Parathyroid adenoma (tissue), 2 donors: ENCODE measurements around the gene SMG6.

Experiments
- H2AFZ ChIP-seq: fragments of 300-600 bp; sonication (generic); one replicate; pipeline ENCODE4 v1.7.0; 2017; ENCODE audit warnings: antibody characterized with exemption, mild to moderate bottlenecking
- H3K27ac ChIP-seq: fragments of 300-600 bp; sonication (generic); one replicate; pipeline ENCODE4 v1.7.0; 2017
- H3K27me3 ChIP-seq: fragments of 300-600 bp; sonication (generic); one replicate; pipeline ENCODE4 v1.7.0; 2017; ENCODE audit warnings: low read length; ENCODE audit not compliant: control insufficient read depth, insufficient read depth
- H3K36me3 ChIP-seq: fragments of 300-600 bp; sonication (generic); one replicate; pipeline ENCODE4 v1.7.0; 2017; ENCODE audit warnings: low read length; ENCODE audit not compliant: control insufficient read depth, insufficient read depth
- H3K4me1 ChIP-seq: fragments of 300-600 bp; sonication (generic); one replicate; pipeline ENCODE4 v1.7.0; 2017; ENCODE audit warnings: control low read depth
- H3K4me2 ChIP-seq: fragments of 300-600 bp; sonication (generic); one replicate; pipeline ENCODE4 v1.7.0; 2017; ENCODE audit warnings: low read length
- H3K4me3 ChIP-seq: fragments of 300-600 bp; sonication (generic); one replicate; pipeline ENCODE4 v1.7.0; 2017; ENCODE audit warnings: low read depth, low read length
- H3K79me2 ChIP-seq: fragments of 300-600 bp; sonication (generic); one replicate; pipeline ENCODE4 v1.7.0; 2017; ENCODE audit warnings: control low read depth
- H3K9ac ChIP-seq: fragments of 300-600 bp; sonication (generic); one replicate; pipeline ENCODE4 v1.7.0; 2017; ENCODE audit warnings: mild to moderate bottlenecking
- H3K9me3 ChIP-seq: fragments of 300-600 bp; sonication (generic); one replicate; pipeline ENCODE4 v1.7.0; 2017; ENCODE audit warnings: low read length; ENCODE audit not compliant: control insufficient read depth
- CTCF ChIP-seq: fragments of 300-600 bp; sonication (generic); IDR thresholded peaks from one replicate; pipeline ENCODE4 v1.7.0; 2017; ENCODE audit warnings: antibody characterized with exemption, mild to moderate bottlenecking
- donor health status: primary hyperparathyroidism.

The SMG6 gene

GRCh38 chr17:2061441-2061958 lies 242.1 kb downstream of the SMG6 start:
- H3K9ac ChIP-seq, result no peak overlapping the region
- H3K4me2 ChIP-seq, result no peak overlapping the region
- H3K27me3 ChIP-seq, result no peaks in the 10 kb centered on the region
- TF ChIP-seq CTCF, result no peak
- no peak overlapping the region for H2AFZ ChIP-seq
- H3K79me2 ChIP-seq, result no peaks in the 10 kb centered on the region
- H3K27ac ChIP-seq, result no peak overlapping the region
- H3K9me3 ChIP-seq, result no peaks in the 10 kb centered on the region
- no peaks in the 10 kb centered on the region for H3K36me3 ChIP-seq
- H3K4me1 ChIP-seq, result no peaks in the 10 kb centered on the region
- H3K4me3 ChIP-seq, result no peak overlapping the region

DNA sequence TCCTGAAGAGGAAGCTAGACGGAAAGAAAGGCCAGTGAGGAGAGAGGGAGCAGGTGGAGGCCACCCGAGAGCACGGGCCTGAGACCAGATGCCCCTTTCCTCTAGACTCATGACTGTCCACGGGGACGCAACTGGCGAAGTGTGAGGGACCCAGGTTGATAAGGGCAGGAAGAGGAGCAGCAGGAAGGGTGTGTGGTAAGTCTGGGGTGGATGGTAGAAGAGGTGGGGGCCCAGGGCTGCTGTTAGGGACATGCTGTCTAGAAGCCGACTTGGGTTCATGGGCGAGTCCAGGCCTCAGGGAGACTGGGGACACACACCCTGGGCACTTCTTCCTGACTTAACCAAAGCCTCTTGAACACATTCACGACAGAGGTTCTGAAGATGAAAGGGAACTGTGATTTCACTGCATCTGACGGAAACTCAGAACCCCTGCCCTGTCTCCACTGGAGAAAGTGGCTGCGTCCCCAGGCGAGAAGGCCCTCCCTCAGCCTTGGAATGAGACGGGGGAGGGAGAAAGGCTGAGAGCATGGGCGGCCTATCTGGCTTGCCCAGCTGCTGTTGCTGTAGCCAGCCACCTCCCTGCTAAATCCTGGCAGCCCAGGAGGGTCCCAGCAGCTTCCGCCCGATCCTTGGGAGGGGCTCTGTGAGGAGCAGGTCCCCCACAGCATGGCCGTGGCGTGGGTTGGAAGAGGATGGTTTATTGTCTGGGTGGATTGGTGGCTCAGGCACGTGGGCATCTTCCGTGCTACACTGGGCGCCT lies 242.7 kb downstream of the SMG6 start:
- H3K36me3 ChIP-seq, result no peaks in the 10 kb centered on the region
- TF ChIP-seq CTCF, result no peak
- H3K27me3 ChIP-seq, result no peaks in the 10 kb centered on the region
- no peak overlapping the region for H2AFZ ChIP-seq
- peak overlapping the region; percentile 15 for H3K27ac ChIP-seq
- no peak overlapping the region for H3K9ac ChIP-seq
- no peaks in the 10 kb centered on the region for H3K79me2 ChIP-seq
- no peak overlapping the region for H3K4me2 ChIP-seq
- H3K9me3 ChIP-seq, result no peaks in the 10 kb centered on the region
- H3K4me1 ChIP-seq, result no peaks in the 10 kb centered on the region
- H3K4me3 ChIP-seq, result no peak overlapping the region

DNA sequence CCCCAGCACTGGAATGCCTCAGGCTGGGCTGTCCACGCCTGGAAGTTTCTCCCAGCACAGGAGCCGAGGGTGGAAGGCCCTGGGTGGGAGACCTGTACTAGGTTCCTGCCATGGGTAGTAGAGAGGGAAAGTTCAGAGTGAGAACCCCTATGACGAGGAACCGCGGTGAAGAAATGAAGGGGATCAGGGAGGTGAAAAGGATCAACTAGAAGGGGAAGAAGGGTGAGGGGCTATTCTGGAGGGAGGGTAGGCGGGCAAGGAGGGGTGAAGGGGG lies 243.3 kb downstream of the SMG6 start:
- H3K9ac ChIP-seq, result no peak overlapping the region
- TF ChIP-seq CTCF, result no peak
- H3K79me2 ChIP-seq, result no peaks in the 10 kb centered on the region
- H3K4me2 ChIP-seq, result no peak overlapping the region
- H3K27me3 ChIP-seq, result no peaks in the 10 kb centered on the region
- H3K27ac ChIP-seq, result peak overlapping the region; percentile 15
- no peak overlapping the region for H3K4me3 ChIP-seq
- peaks cover under 1% of the 10 kb centered on the region for H3K4me1 ChIP-seq
- no peaks in the 10 kb centered on the region for H3K36me3 ChIP-seq
- H2AFZ ChIP-seq, result no peak overlapping the region
- no peaks in the 10 kb centered on the region for H3K9me3 ChIP-seq

- H3K36me3 ChIP-seq, result no peaks in the 10 kb centered on the region
- no peaks in the 10 kb centered on the region for H3K79me2 ChIP-seq
- peaks cover 4% of the 10 kb centered on the region for H3K4me1 ChIP-seq
- TF ChIP-seq CTCF, result no peak
- no peaks in the 10 kb centered on the region for H3K9me3 ChIP-seq
- no peak overlapping the region for H2AFZ ChIP-seq
- H3K4me2 ChIP-seq, result no peak overlapping the region
- no peak overlapping the region for H3K4me3 ChIP-seq
- H3K27ac ChIP-seq, result peak overlapping the region; percentile 15
- no peaks in the 10 kb centered on the region for H3K27me3 ChIP-seq
- no peak overlapping the region for H3K9ac ChIP-seq
Observed at GRCh38 chr17:2059547-2060384, 243.8 kb downstream of the SMG6 start.
